Measurements from ENCODE around the gene NCAPG. TPM values are rescaled to one million over a fixed set of nuclear protein-coding genes. Genes with fewer than 3 reads are reported as not detected.

The NCAPG gene
- total and polyA plus RNA-seq, 7 donors = under 0.01 to 8.2 (median 0.66) TPM

DNA sequence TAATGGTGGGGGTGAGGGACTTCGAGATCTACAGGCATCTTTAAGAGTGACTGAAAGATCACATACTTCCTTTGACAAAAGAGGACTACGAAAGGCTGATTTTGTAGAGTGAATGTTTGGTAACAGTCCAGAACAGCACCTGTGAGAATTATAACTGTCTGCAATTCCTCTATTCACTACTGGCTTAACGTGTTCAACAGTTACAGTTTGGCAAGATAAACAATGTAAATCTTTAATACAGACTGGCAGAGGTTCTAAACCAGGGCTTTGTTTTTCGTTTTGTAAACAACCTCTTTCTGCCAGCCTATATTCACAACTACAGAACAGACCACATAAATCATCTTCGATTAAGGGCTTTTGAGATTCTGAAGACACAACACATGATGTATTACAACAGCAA, 66.9 kb downstream of the NCAPG start:
- intact Hi-C loops (cut with DNase I) = no loop called here
- TF ChIP-seq EP300 (IDR thresholded peaks at IDR 0.05) = no peak
- TF ChIP-seq, protein P1, sequence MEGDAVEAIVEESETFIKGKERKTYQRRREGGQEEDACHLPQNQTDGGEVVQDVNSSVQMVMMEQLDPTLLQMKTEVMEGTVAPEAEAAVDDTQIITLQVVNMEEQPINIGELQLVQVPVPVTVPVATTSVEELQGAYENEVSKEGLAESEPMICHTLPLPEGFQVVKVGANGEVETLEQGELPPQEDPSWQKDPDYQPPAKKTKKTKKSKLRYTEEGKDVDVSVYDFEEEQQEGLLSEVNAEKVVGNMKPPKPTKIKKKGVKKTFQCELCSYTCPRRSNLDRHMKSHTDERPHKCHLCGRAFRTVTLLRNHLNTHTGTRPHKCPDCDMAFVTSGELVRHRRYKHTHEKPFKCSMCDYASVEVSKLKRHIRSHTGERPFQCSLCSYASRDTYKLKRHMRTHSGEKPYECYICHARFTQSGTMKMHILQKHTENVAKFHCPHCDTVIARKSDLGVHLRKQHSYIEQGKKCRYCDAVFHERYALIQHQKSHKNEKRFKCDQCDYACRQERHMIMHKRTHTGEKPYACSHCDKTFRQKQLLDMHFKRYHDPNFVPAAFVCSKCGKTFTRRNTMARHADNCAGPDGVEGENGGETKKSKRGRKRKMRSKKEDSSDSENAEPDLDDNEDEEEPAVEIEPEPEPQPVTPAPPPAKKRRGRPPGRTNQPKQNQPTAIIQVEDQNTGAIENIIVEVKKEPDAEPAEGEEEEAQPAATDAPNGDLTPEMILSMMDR (IDR thresholded peaks at IDR 0.05) = no peak
- H3K36me3 ChIP-seq = no peaks in the 10 kb centered on the region
- H3K27me3 ChIP-seq = no peaks in the 10 kb centered on the region
- DNase-seq = no peak
- no peak overlapping the region for H3K4me3 ChIP-seq
- no peaks in the 10 kb centered on the region for H3K4me1 ChIP-seq
- H3K27ac ChIP-seq = no peak overlapping the region
- 86% methylated on average over 5 of the region's 5 CpGs for WGBS, 2 donors
- no peaks in the 10 kb centered on the region for H3K9me3 ChIP-seq

DNA sequence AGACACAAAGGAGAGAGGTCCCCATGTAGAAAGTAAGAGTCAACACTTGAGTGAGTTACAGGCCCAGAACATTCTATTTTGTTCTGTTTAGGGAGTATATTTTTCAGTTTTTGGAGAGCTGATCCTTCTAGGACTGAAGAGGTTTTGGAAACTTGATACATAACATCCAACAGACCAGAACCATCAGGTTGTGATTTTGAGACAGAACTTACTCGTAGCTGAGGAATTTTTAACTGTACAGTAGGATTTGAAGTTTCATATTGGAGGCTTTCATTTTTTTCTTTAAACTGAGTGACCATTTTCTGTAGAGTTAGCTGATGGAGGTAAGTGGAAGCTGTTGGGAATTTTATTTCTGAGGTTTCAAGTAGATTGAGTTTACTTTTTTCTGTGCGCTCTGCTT, 73.3 kb downstream of the NCAPG start:
- intact Hi-C loops (cut with DNase I) = no loop called here
- WGBS, 2 donors = 89 to 93% methylated on average over 2 of the region's 2 CpGs
- no peak for TF ChIP-seq EP300 (IDR thresholded peaks at IDR 0.05)
- TF ChIP-seq POLR2AphosphoS5 (IDR thresholded peaks at IDR 0.05) = no peak
- TF ChIP-seq POLR2A (IDR thresholded peaks at IDR 0.05) = no peak
- TF ChIP-seq, protein P1 (IDR thresholded peaks at IDR 0.05) = no peak
- H3K36me3 ChIP-seq = no peaks in the 10 kb centered on the region
- H3K9me3 ChIP-seq = no peaks in the 10 kb centered on the region
- no peaks in the 10 kb centered on the region for H3K27me3 ChIP-seq
- H3K27ac ChIP-seq = no peak overlapping the region
- no peaks in the 10 kb centered on the region for H3K4me1 ChIP-seq
- no peak for DNase-seq
- no peak overlapping the region for H3K4me3 ChIP-seq

DNA sequence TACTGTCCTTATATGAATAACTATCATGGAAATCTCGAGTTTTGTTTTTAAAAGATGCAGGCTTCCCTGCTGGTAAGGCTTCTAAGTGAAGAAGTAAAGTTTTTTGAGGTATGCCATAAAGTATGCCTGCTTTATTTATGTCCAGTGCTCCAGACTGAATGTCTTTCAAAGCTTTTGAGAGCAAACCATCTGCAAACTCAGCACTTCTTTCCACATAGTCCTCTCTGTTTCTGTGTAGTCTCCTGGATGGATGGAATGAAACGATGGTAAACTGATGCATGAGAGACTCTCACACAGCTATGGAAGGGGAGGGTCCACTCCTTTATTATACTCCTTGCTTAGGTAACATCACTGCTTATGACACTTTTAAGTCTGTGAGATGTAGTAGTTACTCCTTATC, 73.7 kb downstream of the NCAPG start:
- Histone ChIP-seq H3K9me3 (no peaks in the 10 kb centered on the region), H3K4me1 (no peaks in the 10 kb centered on the region), H3K27me3 (no peaks in the 10 kb centered on the region), H3K36me3 (no peaks in the 10 kb centered on the region), H3K4me3 (no peak overlapping the region), H3K27ac (no peak overlapping the region)
- TF ChIP-seq, protein P1 (IDR thresholded peaks at IDR 0.05) = no peak
- no peak for TF ChIP-seq EP300 (IDR thresholded peaks at IDR 0.05)
- DNase-seq = no peak
- WGBS, 2 donors = 81 to 87% methylated on average over 2 of the region's 2 CpGs
- intact Hi-C loops (cut with DNase I) = no loop called here

DNA sequence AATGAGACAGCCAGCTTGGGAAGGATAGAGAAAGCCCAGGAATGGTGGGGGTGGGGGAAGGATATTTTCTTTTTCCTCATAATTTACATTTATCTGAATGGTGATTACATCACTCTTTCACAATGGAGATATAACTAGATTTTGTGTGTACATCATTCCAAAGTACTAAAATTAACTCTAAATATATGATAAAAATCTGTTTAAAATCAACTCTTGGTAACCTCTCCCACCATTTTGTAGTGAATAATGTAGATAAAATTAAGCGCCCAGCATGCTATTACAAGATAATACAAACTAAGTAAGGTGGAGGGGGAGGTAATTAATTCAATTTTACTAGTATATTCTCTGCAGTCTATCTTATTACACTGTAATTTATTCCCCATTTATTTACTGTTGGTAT, 78.9 kb downstream of the NCAPG start:
- no peaks in the 10 kb centered on the region for H3K27me3 ChIP-seq
- H3K4me3 ChIP-seq = no peak overlapping the region
- TF ChIP-seq POLR2AphosphoS5 (IDR thresholded peaks at IDR 0.05) (no peak), POLR2A (IDR thresholded peaks at IDR 0.05) (no peak), EP300 (IDR thresholded peaks at IDR 0.05) (no peak)
- TF ChIP-seq, protein P1 (IDR thresholded peaks at IDR 0.05) = no peak
- no peak for DNase-seq
- H3K36me3 ChIP-seq = no peaks in the 10 kb centered on the region
- H3K27ac ChIP-seq = no peak overlapping the region
- WGBS, 2 donors = 97 to 98% methylated on average over 1 of the region's 1 CpG
- intact Hi-C loops (cut with DNase I) = no loop called here
- H3K9me3 ChIP-seq = no peaks in the 10 kb centered on the region
- H3K4me1 ChIP-seq = no peaks in the 10 kb centered on the region

DNA sequence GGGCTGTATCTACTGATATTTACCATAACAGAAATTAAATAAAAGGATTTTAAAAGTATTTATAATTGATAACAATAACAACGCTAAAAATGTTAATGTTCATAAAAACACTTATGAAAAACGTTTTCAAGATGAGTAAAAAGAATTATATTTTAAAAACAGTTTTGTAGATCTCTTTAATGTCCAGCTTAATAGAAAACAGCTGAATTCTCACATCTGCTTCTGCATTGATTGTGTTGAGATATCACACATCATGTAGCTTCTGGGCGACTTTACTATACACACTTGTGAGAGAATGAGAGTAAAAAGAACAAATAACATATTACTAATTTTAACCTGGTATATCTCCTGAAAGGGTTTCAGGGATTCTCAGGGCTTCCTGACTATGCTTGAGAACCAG, 83.6 kb downstream of the NCAPG start:
- Histone ChIP-seq H3K27ac (no peak overlapping the region), H3K36me3 (no peaks in the 10 kb centered on the region), H3K27me3 (no peaks in the 10 kb centered on the region), H3K4me1 (no peaks in the 10 kb centered on the region), H3K4me3 (no peak overlapping the region), H3K9me3 (no peaks in the 10 kb centered on the region)
- TF ChIP-seq POLR2AphosphoS5 (IDR thresholded peaks at IDR 0.05) (no peak), EP300 (IDR thresholded peaks at IDR 0.05) (no peak), POLR2A (IDR thresholded peaks at IDR 0.05) (no peak)
- TF ChIP-seq, protein P1 (IDR thresholded peaks at IDR 0.05) = no peak
- intact Hi-C loops (cut with DNase I) = no loop called here
- DNase-seq = no peak
- WGBS, 2 donors = 82 to 86% methylated on average over 3 of the region's 3 CpGs

All from sigmoid colon (tissue), 7 donors.